Neural crest cell (in vitro differentiated cells): ENCODE data around the gene SERPING1. TPM values are rescaled to one million over a fixed set of nuclear protein-coding genes. Genes with fewer than 3 reads are reported as not detected.
A peak's percentile ranks its signal among the peaks of the same experiment; 100 is the strongest.

Experiments
- DNase-seq: peaks from one replicate; pipeline ENCODE4 v3.0.0; 2021; ENCODE audit warnings: low read depth, mixed read lengths, low spot score
- H3K27ac Mint-ChIP-seq: one replicate; pipeline ENCODE4 v1.8.0; 2021; ENCODE audit warnings: mild to moderate bottlenecking, mixed read lengths; ENCODE audit not compliant: unreplicated experiment
- H3K27me3 Mint-ChIP-seq: 2 replicates; pipeline ENCODE4 v1.8.0; 2021; ENCODE audit warnings: low read depth, mild to moderate bottlenecking, mixed read lengths
- H3K36me3 Mint-ChIP-seq: 2 replicates; pipeline ENCODE4 v1.8.0; 2021; ENCODE audit warnings: low read depth, mild to moderate bottlenecking, mixed read lengths
- H3K4me1 Mint-ChIP-seq: 2 replicates; pipeline ENCODE4 v1.8.0; 2021; ENCODE audit warnings: mixed read lengths
- H3K4me3 Mint-ChIP-seq: one replicate; pipeline ENCODE4 v1.8.0; 2021; ENCODE audit warnings: mild to moderate bottlenecking, mixed read lengths
- H3K9me3 Mint-ChIP-seq: 2 replicates; pipeline ENCODE4 v1.8.0; 2021; ENCODE audit warnings: mixed read lengths
- CTCF ChIP-seq: fragments of 200-600 bp; sonication (generic); conservative IDR thresholded peaks from 2 replicates; pipeline ENCODE4 v1.5.0; 2021; ENCODE audit warnings: antibody characterized with exemption, mild to moderate bottlenecking
- total RNA-seq: library from RNA; stranded (reverse); gene quantifications from 2 replicates; pipeline ENCODE4 v1.2.1, GENCODE V29; 2021

SERPING1 gene
- total RNA-seq, 1 donor from 2014 or later, result 31.7 TPM

- Mint-ChIP-seq H3K9me3 (no peaks in the 10 kb centered on the region), H3K36me3 (no peaks in the 10 kb centered on the region), H3K4me1 (peaks cover 43% of the 10 kb centered on the region), H3K27me3 (no peaks in the 10 kb centered on the region), H3K4me3 (peak overlapping the region; percentile 82), H3K27ac (peak overlapping the region; percentile 39)
- no peak for TF ChIP-seq CTCF
- peak; percentile 81 for DNase-seq
Measured at GRCh38 chr11:57597916-57598830, 688 bp downstream of the SERPING1 start.

GRCh38 chr11:57598831-57599155 lies 1.3 kb downstream of the SERPING1 start:
- no peak for DNase-seq
- Mint-ChIP-seq H3K4me3 (peak overlapping the region; percentile 72), H3K4me1 (peaks cover 43% of the 10 kb centered on the region), H3K27me3 (no peaks in the 10 kb centered on the region), H3K9me3 (no peaks in the 10 kb centered on the region), H3K36me3 (no peaks in the 10 kb centered on the region), H3K27ac (peak overlapping the region; percentile 8)
- no peak for TF ChIP-seq CTCF

DNA sequence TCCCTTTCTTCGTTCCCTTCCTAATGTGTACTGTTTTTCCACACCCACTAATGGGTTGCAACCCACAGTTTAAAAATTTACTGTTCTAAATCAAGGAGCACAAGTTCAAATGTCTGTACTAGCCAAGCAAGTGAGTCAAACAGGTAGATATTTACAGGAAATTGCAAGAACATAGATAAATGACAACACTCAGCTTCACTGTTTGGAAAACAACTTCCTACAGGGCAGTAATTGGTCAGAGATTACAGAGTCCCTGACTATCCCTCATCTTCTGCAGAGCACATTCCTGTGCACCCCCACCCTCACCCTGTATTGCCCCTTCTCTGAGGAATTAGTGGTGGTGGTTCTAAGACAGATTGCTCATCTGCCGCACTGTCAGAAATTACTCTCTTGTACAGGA lies 1.9 kb downstream of the SERPING1 start:
- no peak for TF ChIP-seq CTCF
- H3K36me3 Mint-ChIP-seq, result no peaks in the 10 kb centered on the region
- peak overlapping the region; percentile 27 for H3K4me3 Mint-ChIP-seq
- no peak for DNase-seq
- no peak overlapping the region for H3K27ac Mint-ChIP-seq
- H3K9me3 Mint-ChIP-seq, result no peaks in the 10 kb centered on the region
- no peaks in the 10 kb centered on the region for H3K27me3 Mint-ChIP-seq
- peaks cover 43% of the 10 kb centered on the region for H3K4me1 Mint-ChIP-seq

DNA sequence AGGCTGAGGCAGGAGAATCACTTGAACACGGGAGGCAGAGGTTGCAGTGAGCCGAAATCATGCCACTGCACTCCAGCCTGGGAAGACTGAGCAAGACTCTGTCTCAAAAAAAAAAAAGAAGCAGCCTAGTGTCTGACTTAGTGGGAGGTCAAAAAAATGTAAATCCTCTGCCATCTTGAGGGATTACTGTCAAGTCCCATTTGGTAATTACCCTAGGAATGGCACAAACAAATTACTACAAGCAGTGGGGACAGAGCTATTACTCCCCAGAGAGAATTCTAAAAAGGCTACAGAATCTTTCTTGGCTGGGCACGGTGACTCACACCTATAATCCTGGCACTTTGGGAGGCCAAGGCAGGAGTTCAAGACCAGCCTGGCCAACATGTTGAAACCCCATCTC lies 3.8 kb downstream of the SERPING1 start:
- Mint-ChIP-seq H3K4me3 (no peak overlapping the region), H3K4me1 (peaks cover 36% of the 10 kb centered on the region), H3K27ac (no peak overlapping the region), H3K36me3 (no peaks in the 10 kb centered on the region), H3K27me3 (no peaks in the 10 kb centered on the region), H3K9me3 (no peaks in the 10 kb centered on the region)
- no peak for TF ChIP-seq CTCF
- no peak for DNase-seq

- Mint-ChIP-seq H3K27me3 (no peaks in the 10 kb centered on the region), H3K36me3 (peaks cover 3% of the 10 kb centered on the region), H3K4me3 (no peak overlapping the region), H3K4me1 (peaks cover 12% of the 10 kb centered on the region), H3K9me3 (no peaks in the 10 kb centered on the region), H3K27ac (no peak overlapping the region)
- TF ChIP-seq CTCF, result no peak
- no peak for DNase-seq
Measured at GRCh38 chr11:57604296-57605027, 7.0 kb downstream of the SERPING1 start.
